GM12878 (cell line): ENCODE results near the gene UVRAG. TPM values are rescaled to one million over a fixed set of nuclear protein-coding genes. Genes with fewer than 3 reads are reported as not detected.

ENCODE experiments used
- ATAC-seq: fragments of 200-7000 bp; cut with Tn5 transposase; 3 replicates; pipeline ENCODE4 v1.9.1; 2020; ENCODE audit warnings: mild to moderate bottlenecking, moderate library complexity
- BruUV-seq: library from RNA; stranded (reverse); fragments of 400-500 nt; replicated peaks from 2 replicates; lab custom pipeline; 2021; lab: Mats Ljungman, UMichigan
- CTCF ChIA-PET: fragments of 300-600 bp; sonication (Branson Sonifier 250); formaldehyde crosslinking; extraction: SDS; loops from one replicate; lab custom pipeline; 2021; ENCODE audit warnings: inconsistent platforms; lab: Yijun Ruan, JAX
- POLR2A ChIA-PET: fragments of 350-600 bp; formaldehyde crosslinking; extraction: SDS; loops from one replicate; lab custom pipeline; 2021; ENCODE audit warnings: inconsistent platforms; lab: Charles Lee
- RAD21 ChIA-PET: fragments of 300-600 bp; sonication (Branson Sonifier 250); formaldehyde crosslinking; loops from one replicate; lab custom pipeline; 2023; ENCODE audit warnings: antibody characterized with exemption; ENCODE audit not compliant: unreplicated experiment; lab: Charles Lee
- SMC1A ChIA-PET: fragments of 300-600 bp; sonication (Branson Sonifier 250); formaldehyde crosslinking; loops from one replicate; lab custom pipeline; 2023; ENCODE audit not compliant: unreplicated experiment, uncharacterized antibody; lab: Charles Lee
- DNase-seq: peaks from one replicate; pipeline ENCODE4 v3.0.0-alpha.2; 2011; ENCODE audit warnings: low read depth, low spot score
- FAIRE-seq: peaks from 3 replicates; lab custom pipeline; 2011; peaks lifted over from hg19 to GRCh38; lab: Jason Lieb, UNC
- H2AFZ ChIP-seq: 2 replicates; pipeline ENCODE4 v1.6.0; 2011; ENCODE audit warnings: low read depth, low read length, control low read depth; ENCODE audit not compliant: control insufficient read depth
- H3K27ac ChIP-seq: 2 replicates; pipeline ENCODE4 v1.5.1; 2011; ENCODE audit warnings: control low read depth; ENCODE audit not compliant: control insufficient read depth, insufficient read depth
- H3K27me3 ChIP-seq, 2 experiments: replicated peaks in 1 of 2; 2 replicates each; pipeline versions ENCODE4 v1.6.0 to v1.6.1; 2011; ENCODE audit warnings: low read length in 1 of 2; ENCODE audit not compliant: control insufficient read depth in 2 of 2, insufficient read depth in 2 of 2
- H3K36me3 ChIP-seq, 2 experiments: 2 replicates each; pipeline ENCODE4 v1.5.1; 2011; ENCODE audit warnings: low read length in 1 of 2; ENCODE audit not compliant: control insufficient read depth in 2 of 2, insufficient read depth in 2 of 2
- H3K4me1 ChIP-seq: 2 replicates; pipeline ENCODE4 v1.6.1; 2011; ENCODE audit warnings: mild to moderate bottlenecking, low read length, moderate library complexity, mixed read lengths; ENCODE audit not compliant: control insufficient read depth, insufficient read depth
- H3K4me2 ChIP-seq: 2 replicates; pipeline ENCODE4 v1.6.0; 2011; ENCODE audit warnings: control low read depth; ENCODE audit not compliant: control insufficient read depth, insufficient read depth
- H3K4me3 ChIP-seq: fragments of 200-600 bp; sonication (generic); 2 replicates; pipeline ENCODE4 v1.5.1; 2016
- H3K79me2 ChIP-seq: 2 replicates; pipeline ENCODE4 v1.6.0; 2011; ENCODE audit warnings: low read length; ENCODE audit not compliant: control insufficient read depth, insufficient read depth
- H3K9ac ChIP-seq: 2 replicates; pipeline ENCODE4 v1.8.0; 2011; ENCODE audit warnings: low read length, control low read depth, mixed read lengths; ENCODE audit not compliant: control insufficient read depth, insufficient read depth
- H3K9me3 ChIP-seq: replicated peaks from 3 replicates; pipeline ENCODE4 v1.5.1; 2011; ENCODE audit warnings: mild to moderate bottlenecking, low read length; ENCODE audit not compliant: control insufficient read depth, insufficient read depth
- H4K20me1 ChIP-seq: 2 replicates; pipeline ENCODE4 v1.6.0; 2011; ENCODE audit not compliant: control insufficient read depth, insufficient read depth
- MYC ChIP-seq: IDR thresholded peaks from 2 replicates; pipeline ENCODE4 v1.6.1; 2011; ENCODE audit warnings: mild to moderate bottlenecking, low read length, moderate library complexity, inconsistent platforms; ENCODE audit not compliant: insufficient read depth, insufficient replicate concordance, insufficient read length, severe bottlenecking
- SMAD1 ChIP-seq: fragments of 450-650 bp; IDR thresholded peaks from 2 replicates; pipeline ENCODE4 v1.6.1; 2018; ENCODE audit warnings: mild to moderate bottlenecking, low read depth; ENCODE audit not compliant: partially characterized antibody
- TBL1XR1 ChIP-seq: IDR thresholded peaks from 2 replicates; pipeline ENCODE4 v1.6.1; 2012; ENCODE audit warnings: low read depth, low read length, improper control_type of control experiment
- TCF3 ChIP-seq: IDR thresholded peaks from 2 replicates; pipeline ENCODE4 v1.6.1; 2012; ENCODE audit warnings: low read depth, mild to moderate bottlenecking, low read length, borderline replicate concordance; ENCODE audit not compliant: insufficient read depth
- ZNF274 ChIP-seq: IDR thresholded peaks from one replicate; pipeline ENCODE4 v1.8.0; 2011; ENCODE audit not compliant: insufficient read length, insufficient read depth
- WGBS: methylation state at CpG from one replicate; pipeline ENCODE4 v1.1.6; 2016; ENCODE audit warnings: low lambda C conversion rate; ENCODE audit not compliant: insufficient replicate concordance, insufficient coverage; ENCODE audit errors: missing lambda C conversion rate; 5-methylcytosine and 5-hydroxymethylcytosine counted together
- in situ Hi-C: fragments of 300-500 bp; cut with MboI; formaldehyde crosslinking; loops from 9 replicates; pipeline ENCODE4 v1.14.3; 2018; ENCODE audit warnings: mixed read lengths
- intact Hi-C: fragments of 100-400 bp; cut with micrococcal nuclease; formaldehyde crosslinking; loops from one replicate; pipeline ENCODE4 v1.14.2; 2022; ENCODE audit not compliant: unreplicated experiment
- polyA plus RNA-seq, 11 experiments: library from polyadenylated mRNA; depleted of rRNA in 4 of 11; unstranded in 6 of 11; stranded (reverse) in 5 of 11; fragments of >200 nt; fragmentation: Nextera tagmentation in 4 of 11; fragmentation: Illumina TruSeq in 1 of 11; extraction: Ambion mirVana in 4 of 11; extraction: Trizol in 1 of 11; gene quantifications; 1 replicate in 1 of 11; 2 replicates in 10 of 11; pipeline versions ENCODE4 v1.2.1 to v1.2.3, GENCODE V29; 2011 to 2016; ENCODE audit warnings: inconsistent platforms in 2 of 11, missing spikeins in 2 of 11, low read depth in 1 of 11
- total RNA-seq, 4 experiments: library from RNA; depleted of rRNA in 3 of 4; stranded (reverse); fragments of >200 nt in 3 of 4; fragmentation: Illumina TruSeq in 1 of 4; extraction: Trizol in 1 of 4; gene quantifications; 2 replicates each; pipeline versions ENCODE4 v1.2.1 to v1.2.3, GENCODE V29; 2013 to 2021
- TF ChIP-seq, protein P1 (sequence below): fragments of 450-650 bp; IDR thresholded peaks from 2 replicates; pipeline ENCODE4 v1.6.1; 2017; ENCODE audit warnings: low read depth, mild to moderate bottlenecking, moderate library complexity

UVRAG gene
- total and polyA plus RNA-seq, 10 of the 15 experiments (the other 5 are each of a cell fraction or from before 2014, with no cell fraction given): 7.0 to 43.4 (median 37.0) TPM

DNA sequence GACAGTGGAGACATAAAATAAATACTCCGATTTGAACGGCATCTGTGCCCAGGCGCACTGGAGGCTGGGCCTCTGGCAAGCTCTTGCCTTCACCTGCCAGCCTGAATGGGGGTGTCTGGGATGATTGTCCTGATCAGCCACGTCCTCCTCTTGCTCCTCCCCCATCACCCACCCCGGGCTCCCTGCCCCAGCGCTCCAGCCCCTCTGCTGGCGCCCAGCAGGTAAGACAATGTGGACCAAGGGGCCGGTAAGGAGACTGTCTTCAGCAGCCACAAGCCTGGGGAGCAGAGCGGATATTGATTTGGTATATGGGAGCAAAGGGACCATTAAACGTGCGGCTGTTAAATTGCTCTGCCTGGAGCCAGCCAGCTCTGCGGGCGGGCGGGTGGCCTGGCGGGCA lies 366.4 kb downstream of the UVRAG start:
- Histone ChIP-seq H3K4me3 (no peak overlapping the region), H3K4me1 (no peaks in the 10 kb centered on the region), H3K9me3 (no peaks in the 10 kb centered on the region), H4K20me1 (0 out of 2 replicates have a peak, but pooled peaks cover 2% of the 10 kb centered on the region), H3K4me2 (no peak overlapping the region), H3K27me3 (no peaks in the 10 kb centered on the region), H2AFZ (no peak overlapping the region), H3K27ac (no peak overlapping the region), H3K36me3 (no peaks in the 10 kb centered on the region), H3K79me2 (no peaks in the 10 kb centered on the region), H3K9ac (no peak overlapping the region)
- ChIA-PET SMC1A (no interaction called here), CTCF (no interaction called here), RAD21 (no interaction called here), POLR2A (no interaction called here)
- 75% methylated on average over 12 of the region's 15 CpGs for WGBS
- ATAC-seq (no peak), DNase-seq (no peak), FAIRE-seq (no peak)
- TF ChIP-seq, protein P1, sequence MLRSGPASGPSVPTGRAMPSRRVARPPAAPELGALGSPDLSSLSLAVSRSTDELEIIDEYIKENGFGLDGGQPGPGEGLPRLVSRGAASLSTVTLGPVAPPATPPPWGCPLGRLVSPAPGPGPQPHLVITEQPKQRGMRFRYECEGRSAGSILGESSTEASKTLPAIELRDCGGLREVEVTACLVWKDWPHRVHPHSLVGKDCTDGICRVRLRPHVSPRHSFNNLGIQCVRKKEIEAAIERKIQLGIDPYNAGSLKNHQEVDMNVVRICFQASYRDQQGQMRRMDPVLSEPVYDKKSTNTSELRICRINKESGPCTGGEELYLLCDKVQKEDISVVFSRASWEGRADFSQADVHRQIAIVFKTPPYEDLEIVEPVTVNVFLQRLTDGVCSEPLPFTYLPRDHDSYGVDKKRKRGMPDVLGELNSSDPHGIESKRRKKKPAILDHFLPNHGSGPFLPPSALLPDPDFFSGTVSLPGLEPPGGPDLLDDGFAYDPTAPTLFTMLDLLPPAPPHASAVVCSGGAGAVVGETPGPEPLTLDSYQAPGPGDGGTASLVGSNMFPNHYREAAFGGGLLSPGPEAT: no peak
- no peak for TF ChIP-seq ZNF274
- TF ChIP-seq MYC: no peak
- no TSS peak for BruUV-seq
- in situ Hi-C loops (no loop called here), intact Hi-C loops (no loop called here)

DNA sequence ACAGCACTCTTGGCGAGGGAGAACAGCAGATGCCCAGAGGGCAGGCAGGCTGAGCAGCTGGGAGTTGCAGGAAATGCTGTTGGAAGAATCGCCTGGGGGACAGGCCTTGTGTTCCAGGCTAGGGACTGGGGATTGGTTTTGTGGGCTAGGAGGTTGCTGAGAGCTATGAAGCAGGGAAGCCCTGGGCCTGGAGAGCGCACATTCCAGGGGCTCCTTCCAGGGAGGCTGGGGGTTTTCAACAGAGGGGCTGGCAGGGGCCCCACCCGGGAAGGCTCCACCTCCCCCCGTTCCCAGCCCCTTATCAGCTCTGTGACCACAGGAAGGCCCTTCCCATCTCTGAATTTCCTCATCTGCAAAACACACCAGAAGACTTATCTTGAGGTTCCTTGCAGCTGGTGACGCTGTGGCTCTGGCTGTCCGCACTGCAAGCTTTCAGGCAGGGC lies 369.6 kb downstream of the UVRAG start:
- intact Hi-C loops: no loop called here
- Histone ChIP-seq H3K27ac (no peak overlapping the region), H3K36me3 (no peaks in the 10 kb centered on the region), H3K9me3 (no peaks in the 10 kb centered on the region), H3K79me2 (no peaks in the 10 kb centered on the region)
- no peak for DNase-seq
- ATAC-seq: no peak
- no peak for TF ChIP-seq SMAD1
- TF ChIP-seq TCF3: no peak
- no peak for TF ChIP-seq TBL1XR1
- TF ChIP-seq, all 136 proteins: peak for 0
- Histone ChIP-seq H3K27me3 (no peaks in the 10 kb centered on the region; a peak in 1 of 4 replicates), H3K9ac (no peak overlapping the region), H2AFZ (no peak overlapping the region), H3K4me3 (no peak overlapping the region), H4K20me1 (0 out of 2 replicates have a peak, but pooled peaks cover 2% of the 10 kb centered on the region), H3K4me2 (no peak overlapping the region), H3K4me1 (no peaks in the 10 kb centered on the region)
- CTCF ChIA-PET: interaction anchor here (1.3 kb wide), 1 partner anchor 32 kb away, joined by 3 read pairs; no protein-coding TSS in a partner anchor
- in situ Hi-C loops: no loop called here
- POLR2A ChIA-PET: no interaction called here
- SMC1A ChIA-PET: no interaction called here
- no TSS peak for BruUV-seq
- FAIRE-seq: no peak
- 28% methylated on average over 5 of the region's 7 CpGs for WGBS
- RAD21 ChIA-PET: no interaction called here
